Nephron progenitor cell (in vitro differentiated cells): ENCODE measurements around the gene FANK1.
A peak's percentile ranks its signal among the peaks of the same experiment; 100 is the strongest.

Experiments used
- DNase-seq: peaks from one replicate; pipeline ENCODE4 v3.0.0; 2021
- H3K27ac Mint-ChIP-seq: 2 replicates; pipeline ENCODE4 v1.8.0; 2021; ENCODE audit warnings: mild to moderate bottlenecking, moderate library complexity, mixed read lengths
- H3K27me3 Mint-ChIP-seq: 2 replicates; pipeline ENCODE4 v1.8.0; 2021; ENCODE audit warnings: mild to moderate bottlenecking, low read depth, mixed read lengths; ENCODE audit not compliant: poor library complexity
- H3K36me3 Mint-ChIP-seq: 2 replicates; pipeline ENCODE4 v1.8.0; 2021; ENCODE audit warnings: low read depth, mixed read lengths
- H3K4me1 Mint-ChIP-seq: 2 replicates; pipeline ENCODE4 v1.8.0; 2021; ENCODE audit warnings: mixed read lengths
- H3K4me3 Mint-ChIP-seq: 2 replicates; pipeline ENCODE4 v1.8.0; 2021; ENCODE audit warnings: mild to moderate bottlenecking, moderate library complexity, mixed read lengths
- H3K9me3 Mint-ChIP-seq: 2 replicates; pipeline ENCODE4 v1.8.0; 2021; ENCODE audit warnings: mild to moderate bottlenecking, moderate library complexity, mixed read lengths
- CTCF ChIP-seq: fragments of 200-600 bp; sonication (generic); IDR thresholded peaks from 2 replicates; pipeline ENCODE4 v1.5.0; 2021; ENCODE audit warnings: antibody characterized with exemption

The FANK1 gene

GRCh38 chr10:125980521-125981035, 84.2 kb downstream of the FANK1 start:
- Mint-ChIP-seq H3K4me3 (no peak overlapping the region), H3K9me3 (no peaks in the 10 kb centered on the region), H3K4me1 (peaks cover 21% of the 10 kb centered on the region), H3K27ac (no peak overlapping the region), H3K36me3 (no peaks in the 10 kb centered on the region), H3K27me3 (peaks cover 4% of the 10 kb centered on the region)
- DNase-seq = no peak
- no peak for TF ChIP-seq CTCF

GRCh38 chr10:125982260-125982948, 86.0 kb downstream of the FANK1 start:
- peak; percentile 21 for DNase-seq
- Mint-ChIP-seq H3K36me3 (no peaks in the 10 kb centered on the region), H3K4me3 (no peak overlapping the region), H3K4me1 (peaks cover 21% of the 10 kb centered on the region), H3K9me3 (no peaks in the 10 kb centered on the region), H3K27me3 (peaks cover 9% of the 10 kb centered on the region), H3K27ac (no peak overlapping the region)
- peak; percentile 64 for TF ChIP-seq CTCF

- H3K36me3 Mint-ChIP-seq = no peaks in the 10 kb centered on the region
- H3K27ac Mint-ChIP-seq = no peak overlapping the region
- H3K4me1 Mint-ChIP-seq = peaks cover 21% of the 10 kb centered on the region
- no peak overlapping the region for H3K4me3 Mint-ChIP-seq
- no peak for DNase-seq
- H3K27me3 Mint-ChIP-seq = peaks cover 10% of the 10 kb centered on the region
- no peaks in the 10 kb centered on the region for H3K9me3 Mint-ChIP-seq
- no peak for TF ChIP-seq CTCF
These were observed 86.8 kb downstream of the FANK1 start for GRCh38 chr10:125983161-125983560.

- Mint-ChIP-seq H3K4me1 (peaks cover 21% of the 10 kb centered on the region), H3K27me3 (peaks cover 10% of the 10 kb centered on the region), H3K36me3 (no peaks in the 10 kb centered on the region), H3K4me3 (no peak overlapping the region), H3K9me3 (no peaks in the 10 kb centered on the region), H3K27ac (no peak overlapping the region)
- no peak for DNase-seq
- TF ChIP-seq CTCF = no peak
These were observed 87.3 kb downstream of the FANK1 start for GRCh38 chr10:125983656-125984055.

GRCh38 chr10:125984346-125984745, 88.0 kb downstream of the FANK1 start:
- Mint-ChIP-seq H3K4me3 (no peak overlapping the region), H3K36me3 (no peaks in the 10 kb centered on the region), H3K27me3 (peaks cover 10% of the 10 kb centered on the region), H3K9me3 (no peaks in the 10 kb centered on the region), H3K27ac (peak overlapping the region; percentile 87), H3K4me1 (peaks cover 21% of the 10 kb centered on the region)
- no peak for DNase-seq
- TF ChIP-seq CTCF = no peak

GRCh38 chr10:125984865-125985495, 88.6 kb downstream of the FANK1 start:
- Mint-ChIP-seq H3K36me3 (peaks cover 3% of the 10 kb centered on the region), H3K4me3 (no peak overlapping the region)
- no peak for DNase-seq

More at GRCh38 chr10:125984865-125985495, 88.6 kb downstream of the FANK1 start:
- Mint-ChIP-seq H3K9me3 (peaks cover 1% of the 10 kb centered on the region), H3K27me3 (peaks cover 10% of the 10 kb centered on the region), H3K4me1 (peaks cover 21% of the 10 kb centered on the region), H3K27ac (no peak overlapping the region)
- no peak for TF ChIP-seq CTCF
